ENCODE results near the gene ATP13A3.

Gene ATP13A3

DNA sequence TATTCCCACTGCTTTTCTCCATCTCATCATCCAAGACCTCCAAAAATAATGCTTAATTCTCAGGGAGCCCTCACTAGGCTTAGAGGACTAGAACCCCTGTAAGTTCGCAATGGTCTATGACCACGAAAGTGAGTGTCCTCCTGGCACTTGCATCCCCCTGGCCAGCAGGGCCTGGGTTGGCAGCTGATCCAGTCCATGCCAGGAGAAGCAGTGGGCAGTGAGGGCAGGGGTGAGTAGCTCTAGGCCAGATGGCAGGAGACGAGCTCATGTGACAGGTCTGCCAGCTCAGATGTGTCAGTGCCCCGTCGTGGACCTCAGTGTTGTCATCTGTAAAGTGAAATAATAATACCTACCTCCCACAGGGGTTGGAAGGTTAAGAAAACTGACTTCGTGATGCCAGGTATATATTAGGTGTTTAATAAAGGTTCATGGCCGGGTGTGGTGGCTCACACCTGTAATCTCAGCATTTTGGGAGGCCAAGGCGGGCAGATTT, 98.8 kb downstream of the ATP13A3 start:
- DNase-seq (ENCODE audit: low read depth in 1 of 2, low spot score in 1 of 2) = no peak
- in situ Hi-C loops (cut with HindIII; ENCODE audit: low pct_unique_long_range_greater_than_20kb, low sequenced_read_pairs) = no loop called here
- TF ChIP-seq JUND (IDR thresholded peaks at IDR 0.05; ENCODE audit: low read depth) = no peak

DNA sequence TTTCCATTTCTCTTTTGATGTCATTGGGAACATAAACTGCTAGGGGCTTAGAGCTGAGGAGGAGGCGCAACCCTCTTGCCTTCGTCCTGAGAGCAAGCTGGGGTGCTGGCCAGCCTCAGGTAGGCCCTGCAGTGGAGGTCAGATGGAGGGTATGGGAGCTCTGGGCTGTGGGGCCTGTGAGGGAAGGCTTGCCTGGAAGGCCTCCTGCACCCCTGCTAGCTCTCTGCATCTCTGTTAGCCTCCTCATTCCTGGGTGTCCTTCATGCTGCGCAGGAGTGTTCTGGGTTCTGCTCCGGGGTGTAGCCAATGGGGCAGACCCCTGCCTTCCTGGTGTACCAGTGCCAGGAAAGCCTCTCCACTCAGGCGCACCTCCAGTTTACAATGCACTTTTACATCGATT, 99.5 kb downstream of the ATP13A3 start:
- DNase-seq (ENCODE audit: low read depth in 1 of 2, low spot score in 1 of 2) = no peak
- TF ChIP-seq JUND (IDR thresholded peaks at IDR 0.05; ENCODE audit: low read depth) = no peak
- in situ Hi-C loops (cut with HindIII; ENCODE audit: low pct_unique_long_range_greater_than_20kb, low sequenced_read_pairs) = no loop called here

DNA sequence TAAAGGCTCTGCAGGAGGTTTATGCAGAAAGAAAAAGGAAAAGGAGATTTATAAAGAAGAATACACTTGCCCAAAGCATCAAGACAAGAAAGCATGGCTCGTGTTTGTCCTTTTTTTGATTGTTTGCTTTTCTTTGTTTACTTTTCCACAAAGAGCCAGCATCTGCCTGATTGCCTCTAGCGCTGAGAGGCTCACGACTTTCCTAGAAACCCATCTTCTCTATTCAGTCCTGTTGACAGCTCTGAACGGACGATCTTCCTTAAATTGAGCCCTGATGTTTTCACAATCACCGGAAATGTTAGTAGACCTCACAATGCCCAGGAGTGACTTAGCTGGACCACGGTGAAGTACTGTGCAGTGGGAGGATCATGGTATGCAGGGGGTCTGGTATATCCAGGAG, 100.2 kb downstream of the ATP13A3 start:
- in situ Hi-C loops (cut with HindIII; ENCODE audit: low pct_unique_long_range_greater_than_20kb, low sequenced_read_pairs) = no loop called here
- TF ChIP-seq JUND (IDR thresholded peaks at IDR 0.05; ENCODE audit: low read depth) = no peak
- DNase-seq (ENCODE audit: low read depth in 1 of 2, low spot score in 1 of 2) = peak in 1 of 2 experiments; percentile 77

DNA sequence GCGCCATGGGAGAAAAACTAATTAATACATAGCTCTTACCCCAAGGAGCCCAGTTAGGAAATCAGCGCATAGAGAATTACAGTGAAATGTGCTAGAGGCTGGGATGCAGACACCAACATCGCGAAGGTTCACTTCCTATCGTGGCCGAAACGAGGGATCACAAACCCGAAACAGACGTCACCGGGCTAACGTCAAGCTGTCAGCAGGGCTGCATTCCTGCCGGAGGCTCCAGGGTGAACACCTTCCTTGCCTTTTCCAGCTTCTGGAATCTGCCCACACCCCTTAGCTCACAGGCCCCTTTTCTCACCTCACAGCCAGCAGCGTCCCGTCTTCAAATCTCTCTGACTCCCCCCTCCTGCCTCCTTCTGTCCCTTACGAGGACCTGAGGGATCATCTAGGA, 100.7 kb downstream of the ATP13A3 start:
- DNase-seq (ENCODE audit: low read depth in 1 of 2, low spot score in 1 of 2) = peak; percentile 49 to 77
- no peak for TF ChIP-seq JUND (IDR thresholded peaks at IDR 0.05; ENCODE audit: low read depth)
- in situ Hi-C loops (cut with HindIII; ENCODE audit: low pct_unique_long_range_greater_than_20kb, low sequenced_read_pairs) = no loop called here

DNA sequence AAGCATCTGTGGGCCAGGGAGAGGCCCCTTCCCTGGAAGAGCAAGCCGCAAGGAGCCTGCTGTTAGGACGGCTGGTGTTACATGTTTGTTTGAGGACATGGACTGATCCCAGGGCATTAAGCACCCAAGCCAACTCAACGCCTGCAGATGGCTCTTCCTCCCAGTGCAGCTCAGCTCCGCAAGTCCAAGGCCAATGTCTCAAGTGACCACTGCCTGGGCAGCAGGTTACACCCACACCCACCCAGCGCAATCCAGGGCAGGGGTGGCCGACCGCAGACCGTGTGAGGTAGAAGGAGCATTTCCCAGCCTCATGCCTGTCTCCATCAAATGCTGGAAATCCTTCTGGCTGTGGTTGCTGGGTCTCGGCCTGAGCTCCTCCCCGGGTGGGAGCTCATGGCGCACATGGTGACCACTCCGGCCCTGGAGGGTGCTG, 102.2 kb downstream of the ATP13A3 start:
- TF ChIP-seq JUND (IDR thresholded peaks at IDR 0.05; ENCODE audit: low read depth) = no peak
- in situ Hi-C loops (cut with HindIII; ENCODE audit: low pct_unique_long_range_greater_than_20kb, low sequenced_read_pairs) = no loop called here
- no peak for DNase-seq (ENCODE audit: low read depth in 1 of 2, low spot score in 1 of 2)

DNA sequence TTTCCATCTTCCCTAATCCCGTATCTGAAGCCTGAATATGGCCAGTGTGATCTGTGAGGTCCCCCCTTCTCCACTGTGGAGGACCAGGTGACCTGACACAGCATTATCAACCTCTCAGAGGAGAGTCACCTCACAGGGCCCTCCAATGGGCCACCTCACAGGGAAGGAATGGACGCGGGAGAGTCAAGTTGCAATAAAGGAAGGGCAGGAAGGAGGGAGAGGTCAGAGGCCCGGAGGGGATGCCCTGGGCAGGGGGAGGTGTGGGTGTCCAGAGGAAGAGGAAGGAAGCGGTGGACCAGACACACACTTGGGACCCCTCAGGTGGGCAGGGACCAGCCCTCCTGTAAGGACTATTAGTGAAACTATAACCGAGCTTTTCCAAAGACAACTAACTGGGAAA, 102.6 kb downstream of the ATP13A3 start:
- no peak for DNase-seq (ENCODE audit: low read depth in 1 of 2, low spot score in 1 of 2)
- TF ChIP-seq JUND (IDR thresholded peaks at IDR 0.05; ENCODE audit: low read depth) = no peak
- in situ Hi-C loops (cut with HindIII; ENCODE audit: low pct_unique_long_range_greater_than_20kb, low sequenced_read_pairs) = no loop called here

DNA sequence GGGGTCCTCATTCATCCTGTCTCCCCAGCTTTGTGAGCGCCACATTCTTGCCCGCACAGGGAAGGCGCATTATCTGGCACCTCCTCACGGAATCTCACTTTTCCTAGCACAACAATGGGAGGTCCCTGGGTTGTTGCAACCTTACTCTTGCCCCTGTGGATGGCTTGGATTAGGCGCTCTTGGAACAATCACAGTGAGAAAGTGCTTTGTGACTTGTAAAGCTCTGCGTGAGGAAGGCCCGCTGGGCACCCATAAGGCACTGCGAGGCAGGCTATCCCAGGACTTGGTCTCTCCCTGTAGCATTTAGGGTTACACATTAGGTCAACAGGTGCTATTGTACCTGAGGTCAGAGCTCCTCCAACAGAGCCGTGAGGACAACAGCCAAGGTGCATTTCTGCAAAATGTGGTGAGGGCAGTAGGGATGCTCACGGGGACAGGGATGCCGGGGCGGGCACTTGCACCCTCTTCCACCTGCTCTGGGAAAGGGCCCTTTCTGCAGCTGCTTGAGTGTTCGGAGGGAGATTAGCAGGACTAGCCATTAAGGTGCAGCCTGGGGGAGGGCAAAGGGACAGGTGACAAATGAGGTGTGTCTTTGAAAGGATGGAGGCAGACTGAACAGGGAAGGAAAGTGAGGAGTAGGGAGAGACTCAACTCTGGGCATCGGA, 103.4 kb downstream of the ATP13A3 start:
- in situ Hi-C loops (cut with HindIII; ENCODE audit: low pct_unique_long_range_greater_than_20kb, low sequenced_read_pairs) = no loop called here
- DNase-seq (ENCODE audit: low read depth in 1 of 2, low spot score in 1 of 2) = no peak
- TF ChIP-seq JUND (IDR thresholded peaks at IDR 0.05; ENCODE audit: low read depth) = no peak

DNA sequence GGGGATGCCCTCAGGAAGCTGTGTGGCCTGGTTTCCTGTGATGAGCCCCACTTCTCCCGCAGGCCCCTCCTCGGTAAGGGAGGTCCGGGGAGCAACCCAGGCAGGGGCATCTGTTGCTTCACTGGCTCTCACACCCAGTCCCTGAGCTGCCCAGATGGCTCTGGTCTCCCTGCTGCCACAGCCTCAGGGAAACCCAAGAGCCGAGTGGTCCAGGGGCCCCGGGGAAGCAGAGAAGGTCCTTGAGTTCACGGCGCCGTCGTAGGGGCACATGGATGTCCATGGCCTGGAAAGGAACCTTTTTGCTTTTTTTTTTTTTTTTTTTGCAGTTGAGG, 103.9 kb downstream of the ATP13A3 start:
- TF ChIP-seq JUND (IDR thresholded peaks at IDR 0.05; ENCODE audit: low read depth) = no peak
- in situ Hi-C loops (cut with HindIII; ENCODE audit: low pct_unique_long_range_greater_than_20kb, low sequenced_read_pairs) = no loop called here
- DNase-seq (ENCODE audit: low read depth in 1 of 2, low spot score in 1 of 2) = no peak

DNA sequence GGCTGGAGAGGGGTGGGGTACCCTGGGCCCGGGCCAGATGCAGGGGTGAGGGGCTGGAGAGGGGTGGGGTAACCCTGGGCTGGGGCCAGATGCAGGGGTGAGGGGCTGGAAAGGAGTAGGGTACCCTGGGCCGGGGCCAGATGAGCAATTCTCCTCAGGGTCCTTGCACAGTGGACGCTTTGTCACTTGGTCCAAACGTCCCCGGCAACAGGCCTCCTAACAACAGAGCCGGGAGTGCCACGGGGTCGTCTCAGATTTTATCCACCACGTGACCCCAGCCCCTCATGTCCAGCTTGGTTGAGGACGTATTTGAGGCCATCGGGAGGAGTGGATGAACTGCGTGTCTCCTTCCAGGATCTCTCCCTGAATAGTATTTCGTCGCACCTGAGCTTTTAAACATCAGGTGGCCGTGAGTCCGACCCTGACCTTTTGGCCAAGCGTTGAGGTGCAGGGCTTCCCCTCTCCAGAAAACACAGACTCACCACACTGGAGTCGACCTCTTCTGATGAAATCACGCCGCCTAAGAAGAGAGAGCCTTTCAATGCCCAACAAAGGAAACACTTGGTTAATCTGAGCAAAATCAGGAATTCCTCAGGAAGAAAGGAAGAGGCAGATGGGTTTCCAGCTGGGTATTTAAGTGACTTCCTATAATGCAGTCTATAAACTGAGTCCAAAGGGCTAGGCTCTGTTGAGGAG, 104.5 kb downstream of the ATP13A3 start:
- no peak for TF ChIP-seq JUND (IDR thresholded peaks at IDR 0.05; ENCODE audit: low read depth)
- in situ Hi-C loops (cut with HindIII; ENCODE audit: low pct_unique_long_range_greater_than_20kb, low sequenced_read_pairs) = no loop called here
- no peak for DNase-seq (ENCODE audit: low read depth in 1 of 2, low spot score in 1 of 2)

DNA sequence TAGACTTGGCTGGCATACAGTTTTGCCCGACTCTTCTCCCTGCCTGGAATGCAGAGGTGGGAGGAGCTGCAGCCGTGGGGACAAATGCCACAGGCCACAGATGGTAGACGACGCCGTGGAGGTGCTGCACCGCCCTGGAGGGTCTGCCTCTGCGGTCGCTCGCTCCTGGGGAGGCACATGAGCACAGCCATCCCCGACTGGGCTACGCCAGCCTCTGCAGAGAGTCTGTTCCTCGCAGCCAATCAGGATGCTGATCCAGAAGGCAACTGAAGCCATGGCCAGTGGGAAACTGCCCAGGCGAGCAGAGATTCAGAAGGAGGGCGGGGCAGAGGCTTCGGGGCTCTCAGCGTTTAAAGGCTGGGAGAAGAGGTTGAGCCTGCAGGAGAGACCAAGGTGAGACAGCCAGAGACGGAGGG, 105.3 kb downstream of the ATP13A3 start:
- TF ChIP-seq JUND (IDR thresholded peaks at IDR 0.05; ENCODE audit: low read depth) = no peak
- peak; percentile 83 to 93 for DNase-seq (ENCODE audit: low read depth in 1 of 2, low spot score in 1 of 2)
- in situ Hi-C loops (cut with HindIII; ENCODE audit: low pct_unique_long_range_greater_than_20kb, low sequenced_read_pairs) = no loop called here

DNA sequence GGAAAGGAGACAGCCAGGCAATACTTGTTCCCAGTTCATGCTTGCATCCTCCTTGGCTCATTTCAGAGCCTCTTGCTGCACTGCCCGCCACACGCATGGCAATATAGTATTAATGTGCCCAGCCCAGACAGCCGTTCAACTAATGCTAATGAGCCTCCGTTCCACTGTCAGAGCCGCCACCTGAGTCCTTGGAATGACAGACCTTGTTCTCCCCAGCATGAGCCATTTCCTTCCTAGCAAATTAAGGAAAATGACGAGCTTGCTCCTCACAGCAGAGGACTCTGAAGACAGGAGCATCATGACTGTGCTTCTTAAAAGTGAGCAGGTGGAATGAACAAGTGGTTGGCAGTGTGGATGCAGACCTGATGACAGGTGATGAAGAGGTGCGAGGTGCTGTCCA, 106.5 kb downstream of the ATP13A3 start:
- TF ChIP-seq JUND (IDR thresholded peaks at IDR 0.05; ENCODE audit: low read depth) = no peak
- DNase-seq (ENCODE audit: low read depth in 1 of 2, low spot score in 1 of 2) = no peak
- in situ Hi-C loops (cut with HindIII; ENCODE audit: low pct_unique_long_range_greater_than_20kb, low sequenced_read_pairs) = no loop called here

DNA sequence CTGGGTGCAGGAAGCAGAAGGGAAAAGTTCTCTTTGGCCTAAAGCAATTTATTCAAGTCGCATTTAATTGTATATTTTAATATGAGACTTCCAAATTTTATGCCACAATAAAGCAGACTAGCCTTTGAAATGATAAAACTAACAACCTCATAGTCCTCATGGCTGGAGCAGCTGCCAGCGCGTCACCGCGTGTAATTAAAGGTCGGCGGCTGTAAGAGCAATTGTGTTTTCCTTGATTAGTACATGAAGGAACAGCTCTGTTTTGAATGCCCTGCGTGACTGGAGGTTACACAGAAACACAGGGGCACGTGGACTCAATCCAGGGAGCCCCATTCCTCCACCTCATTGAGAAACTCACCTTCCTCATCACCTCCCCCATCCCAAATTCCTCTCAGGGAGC, 107.2 kb downstream of the ATP13A3 start:
- TF ChIP-seq JUND (IDR thresholded peaks at IDR 0.05; ENCODE audit: low read depth) = no peak
- no peak for DNase-seq (ENCODE audit: low read depth in 1 of 2, low spot score in 1 of 2)
- in situ Hi-C loops (cut with HindIII; ENCODE audit: low pct_unique_long_range_greater_than_20kb, low sequenced_read_pairs) = no loop called here

DNA sequence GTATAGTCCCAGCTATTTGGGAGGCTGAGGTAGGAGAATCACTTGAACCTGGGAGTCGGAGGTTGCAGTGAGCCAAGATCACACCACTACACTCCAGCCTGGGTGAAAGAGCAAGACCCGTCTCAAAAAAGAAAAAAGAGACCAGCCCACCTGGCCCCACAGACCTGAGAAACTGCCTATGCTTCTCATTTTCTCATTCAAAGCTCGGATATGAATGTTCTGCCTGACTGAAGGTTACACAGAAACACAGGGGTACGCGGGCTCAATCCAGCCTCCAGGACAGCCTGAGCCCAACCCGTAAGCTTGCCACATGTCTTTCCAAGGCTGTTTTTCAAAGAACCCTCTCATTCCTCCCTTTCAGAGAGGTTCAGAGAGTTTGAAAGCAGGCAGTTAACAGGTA, 107.6 kb downstream of the ATP13A3 start:
- in situ Hi-C loops (cut with HindIII; ENCODE audit: low pct_unique_long_range_greater_than_20kb, low sequenced_read_pairs) = no loop called here
- no peak for TF ChIP-seq JUND (IDR thresholded peaks at IDR 0.05; ENCODE audit: low read depth)
- DNase-seq (ENCODE audit: low read depth in 1 of 2, low spot score in 1 of 2) = no peak
